A549 (cell line): ENCODE measurements around the gene ZNF146. TPM values are rescaled to one million over a fixed set of nuclear protein-coding genes. Genes with fewer than 3 reads are reported as not detected.
"Not testable (repeated sequence)": the region's sequence is repeated elsewhere in the genome, so short reads cannot be mapped to it uniquely, and the experiment has no call there.

Experiments used
- ATAC-seq, 2 experiments: fragments of 200-7000 bp in 1 of 2; fragments of >200 bp in 1 of 2; cut with Nextera tagmentation in 1 of 2; cut with Tn5 transposase in 1 of 2; 3 replicates each; pipeline versions ENCODE4 v1.8.0 to v1.9.1; 2018 to 2020; ENCODE audit warnings: mild to moderate bottlenecking in 1 of 2, moderate library complexity in 1 of 2
- CTCF ChIA-PET: fragments of 300-600 bp; sonication (Branson Sonifier 250); formaldehyde crosslinking; extraction: SDS; loops from one replicate; lab custom pipeline; 2021; ENCODE audit warnings: antibody characterized with exemption, inconsistent platforms; lab: Yijun Ruan, JAX
- POLR2A ChIA-PET: fragments of 350-600 bp; formaldehyde crosslinking; extraction: SDS; loops from one replicate; lab custom pipeline; 2021; ENCODE audit warnings: antibody characterized with exemption, inconsistent platforms; lab: Yijun Ruan, JAX
- DNase-seq, 2 experiments: peaks; one replicate each; pipeline versions ENCODE4 v3.0.0 to v3.0.0-alpha.2; 2011 to 2016; ENCODE audit warnings: low read depth in 1 of 2, low spot score in 1 of 2
- FAIRE-seq: peaks from 2 replicates; lab custom pipeline; 2011; peaks lifted over from hg19 to GRCh38; lab: Jason Lieb, UNC
- H3K27ac ChIP-seq, 2 experiments: fragments of >200 bp; sonication (Bioruptor Twin); formaldehyde crosslinking; 3 replicates each; pipeline ENCODE4 v1.5.1; 2016 to 2017
- H3K4me1 ChIP-seq: fragments of >200 bp; sonication (Bioruptor Twin); formaldehyde crosslinking; 3 replicates; pipeline ENCODE4 v1.6.1; 2016
- H3K4me2 ChIP-seq: fragments of >200 bp; sonication (Bioruptor Twin); formaldehyde crosslinking; 3 replicates; pipeline ENCODE4 v1.6.1; 2016
- H3K4me3 ChIP-seq: fragments of >200 bp; sonication (Bioruptor Twin); formaldehyde crosslinking; 3 replicates; pipeline ENCODE4 v1.5.1; 2016
- H3K9me3 ChIP-seq: fragments of >200 bp; sonication (Bioruptor Twin); formaldehyde crosslinking; 3 replicates; pipeline ENCODE4 v1.6.1; 2016
- BCL3 ChIP-seq: fragments of >200 bp; sonication (Bioruptor Twin); formaldehyde crosslinking; IDR thresholded peaks from 3 replicates; pipeline ENCODE4 v1.6.1; 2016
- CBX2 ChIP-seq: fragments of 200-600 bp; sonication (generic); IDR thresholded peaks from 2 replicates; pipeline ENCODE4 v1.6.1; 2016; ENCODE audit warnings: low read depth, mild to moderate bottlenecking, borderline replicate concordance
- CEBPB ChIP-seq, 2 experiments: fragments of >200 bp in 1 of 2; sonication (Bioruptor Twin) in 1 of 2; formaldehyde crosslinking in 1 of 2; IDR thresholded peaks; 2 replicates each; pipeline ENCODE4 v1.6.1; 2012 to 2016
- CHD2 ChIP-seq: fragments of 150-350 bp; IDR thresholded peaks from 2 replicates; pipeline ENCODE4 v1.6.1; 2014; ENCODE audit warnings: low read length; ENCODE audit not compliant: partially characterized antibody
- CHD4 ChIP-seq: fragments of 200-600 bp; sonication (generic); IDR thresholded peaks from 2 replicates; pipeline ENCODE4 v1.6.1; 2016; ENCODE audit warnings: antibody characterized with exemption, mild to moderate bottlenecking, borderline replicate concordance
- EHF ChIP-seq: fragments of 250-450 bp; sonication (Bioruptor Pico); IDR thresholded peaks from 2 replicates; pipeline ENCODE4 v1.5.0; 2020; ENCODE audit warnings: mild to moderate bottlenecking
- FOSB ChIP-seq: fragments of 250-450 bp; sonication (Bioruptor Pico); IDR thresholded peaks from 2 replicates; pipeline ENCODE4 v1.5.0; 2020; ENCODE audit warnings: mild to moderate bottlenecking, moderate library complexity
- FOXS1 ChIP-seq: fragments of 250-450 bp; sonication (Bioruptor Pico); IDR thresholded peaks from 2 replicates; pipeline ENCODE4 v1.5.0; 2020; ENCODE audit warnings: mild to moderate bottlenecking, moderate library complexity
- HOXB13 ChIP-seq: fragments of 250-450 bp; sonication (Bioruptor Pico); IDR thresholded peaks from 2 replicates; pipeline ENCODE4 v1.5.0; 2020; ENCODE audit warnings: low read depth, mild to moderate bottlenecking, moderate library complexity
- HOXB5 ChIP-seq: fragments of 250-450 bp; sonication (Bioruptor Pico); IDR thresholded peaks from 2 replicates; pipeline ENCODE4 v1.5.0; 2020; ENCODE audit warnings: mild to moderate bottlenecking, moderate library complexity
- MAFK ChIP-seq: fragments of 450-650 bp; IDR thresholded peaks from 2 replicates; pipeline ENCODE4 v1.6.1; 2014; ENCODE audit not compliant: partially characterized antibody
- MAX ChIP-seq: IDR thresholded peaks from 2 replicates; pipeline ENCODE4 v1.6.1; 2012
- NR3C1 ChIP-seq: fragments of >200 bp; sonication (Bioruptor Twin); formaldehyde crosslinking; IDR thresholded peaks from 3 replicates; pipeline ENCODE4 v1.6.1; 2017
- PHF8 ChIP-seq: fragments of 200-600 bp; sonication (generic); IDR thresholded peaks from 2 replicates; pipeline ENCODE4 v1.6.1; 2016; ENCODE audit warnings: low read depth, mild to moderate bottlenecking, antibody characterized with exemption, moderate library complexity, borderline replicate concordance
- POLR2AphosphoS2 ChIP-seq: conservative IDR thresholded peaks from 2 replicates; pipeline ENCODE4 v1.6.1; 2012; ENCODE audit warnings: low read length, improper control_type of control experiment, inconsistent platforms
- RAD21 ChIP-seq, 2 experiments: fragments of >200 bp in 1 of 2; sonication (Bioruptor Twin) in 1 of 2; formaldehyde crosslinking in 1 of 2; IDR thresholded peaks in 1 of 2; conservative IDR thresholded peaks in 1 of 2; 2 replicates in 1 of 2; 3 replicates in 1 of 2; pipeline ENCODE4 v1.6.1; 2012 to 2018; ENCODE audit warnings: inconsistent platforms in 1 of 2
- RARB ChIP-seq: fragments of 250-450 bp; sonication (Bioruptor Pico); IDR thresholded peaks from 2 replicates; pipeline ENCODE4 v1.8.0; 2021; ENCODE audit warnings: mild to moderate bottlenecking, moderate library complexity
- REST ChIP-seq: fragments of 200-600 bp; sonication (generic); IDR thresholded peaks from 2 replicates; pipeline ENCODE4 v1.6.1; 2016; ENCODE audit warnings: antibody characterized with exemption, mild to moderate bottlenecking, moderate library complexity
- RFX5 ChIP-seq: fragments of 450-650 bp; IDR thresholded peaks from 2 replicates; pipeline ENCODE4 v1.7.1; 2014; ENCODE audit warnings: antibody characterized with exemption, mild to moderate bottlenecking, moderate library complexity
- SMC3 ChIP-seq: fragments of >200 bp; sonication (Bioruptor Twin); formaldehyde crosslinking; IDR thresholded peaks from 3 replicates; pipeline ENCODE4 v1.6.1; 2018; ENCODE audit warnings: inconsistent platforms
- SREBF2 ChIP-seq: fragments of 450-650 bp; IDR thresholded peaks from 2 replicates; pipeline ENCODE4 v1.6.1; 2014; ENCODE audit warnings: mild to moderate bottlenecking, moderate library complexity
- WGBS: methylation state at CpG from one replicate; pipeline ENCODE4 v1.1.6; 2017; ENCODE audit errors: missing lambda C conversion rate; 5-methylcytosine and 5-hydroxymethylcytosine counted together
- polyA plus RNA-seq, 4 experiments: library from polyadenylated mRNA; depleted of rRNA in 3 of 4; stranded (reverse); fragments of >200 nt; fragmentation: RNase III in 1 of 4; extraction: RNeasy Plus Mini Kit Qiagen cat#74134 plus additional on column Dnase treatment in 1 of 4; gene quantifications; 2 replicates in 3 of 4; 3 replicates in 1 of 4; pipeline ENCODE4 v1.2.3, GENCODE V29; 2011 to 2017

The ZNF146 gene
- polyA plus RNA-seq, 2 of the 4 experiments (the other 2 are of a cell fraction): 157 to 362 TPM

DNA sequence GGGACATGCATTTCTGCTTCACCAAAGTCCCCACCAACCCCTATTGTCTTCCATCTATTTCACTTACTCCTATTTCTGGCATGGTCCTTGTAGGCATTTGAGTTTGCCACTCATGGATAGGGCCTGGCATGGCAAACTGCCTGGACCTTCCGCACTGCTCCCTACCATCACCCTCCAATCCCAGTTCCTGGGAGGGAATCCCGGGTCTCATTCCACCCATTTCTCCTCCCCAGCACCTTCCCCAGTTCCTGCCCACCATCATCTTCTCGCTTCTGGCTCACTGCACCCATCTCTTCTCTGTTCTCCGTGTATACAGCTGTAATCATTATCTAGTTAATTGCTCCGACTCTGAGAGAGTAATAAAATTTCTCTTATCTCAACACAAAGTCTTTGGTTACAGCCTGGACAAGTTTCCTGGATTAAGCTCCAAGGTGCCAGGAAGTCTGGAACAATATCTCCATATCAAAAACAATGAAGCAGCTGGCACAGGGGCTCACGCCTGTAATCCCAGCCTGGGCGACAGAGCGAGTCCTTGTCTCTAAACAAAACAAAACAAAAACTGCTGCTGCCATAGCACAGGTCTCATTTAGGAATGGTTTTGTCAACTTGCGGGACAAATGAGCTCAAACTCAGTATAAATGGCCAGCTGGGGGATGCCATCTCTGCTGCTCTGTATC, 45.7 kb upstream of the ZNF146 start:
- H3K9me3 ChIP-seq: no peaks in the 10 kb centered on the region
- POLR2A ChIA-PET: interaction anchor here (0.7 to 2.0 kb wide), 2 partner anchors 41 to 54 kb away, joined by 3 to 10 read pairs; partner anchors contain the start of genes POLR2I and TBCB
- DNase-seq (no peak), ATAC-seq (no peak)
- 81% methylated on average over 9 of the region's 9 CpGs for WGBS
- H3K4me1 ChIP-seq: 0 out of 3 replicates have a peak, but pooled peaks cover 3% of the 10 kb centered on the region
- TF ChIP-seq BCL3: no peak
- TF ChIP-seq PHF8: no peak
- no peak for TF ChIP-seq SREBF2
- TF ChIP-seq CBX2: no peak
- TF ChIP-seq FOXS1 (CRISPR knock-in tag): no peak
- no peak for TF ChIP-seq CHD4
- TF ChIP-seq MAX: no peak
- no peak for TF ChIP-seq CHD2
- TF ChIP-seq RAD21 (conservative IDR thresholded peaks at IDR 0.05 in 1 of 2, IDR thresholded peaks at IDR 0.05 in 1 of 2): no peak
- no peak for TF ChIP-seq POLR2AphosphoS2
- TF ChIP-seq CEBPB (IDR thresholded peaks at IDR 0.05): no peak
- TF ChIP-seq SMC3: no peak
- TF ChIP-seq RARB (CRISPR knock-in tag): no peak
- TF ChIP-seq RFX5: no peak
- TF ChIP-seq, all 56 proteins: peak for 0
- H3K4me3 ChIP-seq: no peak overlapping the region
- H3K4me2 ChIP-seq: no peak overlapping the region
- FAIRE-seq: no peak
- H3K27ac ChIP-seq: no peak overlapping the region
- CTCF ChIA-PET: interaction anchor here (0.5 to 19.9 kb wide), 29 partner anchors 8 to 335 kb away, joined by 3 to 398 read pairs (median 4); partner anchors contain the start of genes CAPNS1, ZNF146 and ZNF565

GRCh38 chr19:36172852-36173251, 42.1 kb upstream of the ZNF146 start:
- no peak for FAIRE-seq
- no peak overlapping the region for H3K27ac ChIP-seq
- no peak overlapping the region for H3K4me2 ChIP-seq
- ATAC-seq: no peak
- no peak overlapping the region for H3K4me3 ChIP-seq
- 68% methylated on average over 5 of the region's 5 CpGs for WGBS
- peaks cover 9% of the 10 kb centered on the region; the same call in 2 of the 3 replicates for H3K9me3 ChIP-seq
- CTCF ChIA-PET: interaction anchor here (0.6 to 19.9 kb wide), 13 partner anchors 9 to 490 kb away, joined by 3 to 398 read pairs (median 5); partner anchors contain the start of gene CAPNS1
- POLR2A ChIA-PET: interaction anchor here (1.4 kb wide), 1 partner anchor 45 kb away, joined by 4 read pairs; no protein-coding TSS in a partner anchor
- no peak for DNase-seq
- H3K4me1 ChIP-seq: 0 out of 3 replicates have a peak, but pooled peaks cover 3% of the 10 kb centered on the region
- TF ChIP-seq HOXB13 (CRISPR knock-in tag) (no peak), CHD2 (no peak), MAFK (no peak), HOXB5 (CRISPR knock-in tag) (no peak), FOSB (no peak), EHF (CRISPR knock-in tag) (no peak), CHD4 (no peak), NR3C1 (no peak), REST (no peak)
- TF ChIP-seq, all 56 proteins: peak for 0

DNA sequence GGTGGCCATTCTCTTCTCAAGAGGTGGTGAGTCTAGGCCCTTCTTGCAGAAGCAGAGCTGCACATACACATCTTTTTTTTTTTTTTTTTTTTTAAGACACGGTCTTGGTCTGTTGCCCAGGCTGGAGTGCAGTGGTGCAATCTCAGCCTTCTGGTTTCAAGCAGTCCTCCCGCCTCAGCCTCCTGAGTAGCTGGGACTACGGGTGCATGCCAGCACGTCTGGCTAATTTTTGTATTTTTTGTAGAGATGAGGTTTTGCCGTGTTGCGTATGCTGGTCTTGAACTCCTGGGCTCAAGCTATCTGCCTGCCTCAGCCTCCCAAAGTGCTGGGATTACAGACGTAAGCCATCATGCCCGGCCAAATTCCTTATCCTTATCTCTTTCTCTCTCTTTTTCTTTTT, 41.1 kb upstream of the ZNF146 start:
- DNase-seq, H3K4me2 ChIP-seq, H3K4me1 ChIP-seq, H3K4me3 ChIP-seq, FAIRE-seq, ATAC-seq, POLR2A ChIA-PET, H3K27ac ChIP-seq: not testable (repeated sequence)
- WGBS: 77% methylated on average over 8 of the region's 8 CpGs
- CTCF ChIA-PET: interaction anchor here (0.6 to 19.9 kb wide), 12 partner anchors 8 to 413 kb away, joined by 3 to 398 read pairs (median 4); partner anchors contain the start of gene CAPNS1
- H3K9me3 ChIP-seq: peaks cover 15% of the 10 kb centered on the region; the same call in 2 of the 3 replicates

- H3K4me3 ChIP-seq, ATAC-seq, H3K27ac ChIP-seq, H3K4me2 ChIP-seq, DNase-seq, POLR2A ChIA-PET, H3K4me1 ChIP-seq: not testable (repeated sequence)
- WGBS: 41% methylated on average over 2 of the region's 2 CpGs
- CTCF ChIA-PET: interaction anchor here (1.0 to 19.9 kb wide), 10 partner anchors 9 to 119 kb away, joined by 3 to 398 read pairs (median 7); partner anchors contain the start of gene CAPNS1
- FAIRE-seq: peak; percentile 99
- H3K9me3 ChIP-seq: peaks cover 62% of the 10 kb centered on the region
Measured at GRCh38 chr19:36179077-36179476, 35.8 kb upstream of the ZNF146 start.
